HG03342 (cell line): Measurements from ENCODE around the gene GATAD2B.
A peak's percentile ranks its signal among the peaks of the same experiment; 100 is the strongest.

ENCODE experiments used
- ATAC-seq: cut with Tn5 transposase; IDR thresholded peaks from one replicate; pipeline ENCODE4 v1.9.1; 2021; ENCODE audit warnings: mild to moderate bottlenecking, moderate library complexity; ENCODE audit not compliant: unreplicated experiment

Gene GATAD2B

DNA sequence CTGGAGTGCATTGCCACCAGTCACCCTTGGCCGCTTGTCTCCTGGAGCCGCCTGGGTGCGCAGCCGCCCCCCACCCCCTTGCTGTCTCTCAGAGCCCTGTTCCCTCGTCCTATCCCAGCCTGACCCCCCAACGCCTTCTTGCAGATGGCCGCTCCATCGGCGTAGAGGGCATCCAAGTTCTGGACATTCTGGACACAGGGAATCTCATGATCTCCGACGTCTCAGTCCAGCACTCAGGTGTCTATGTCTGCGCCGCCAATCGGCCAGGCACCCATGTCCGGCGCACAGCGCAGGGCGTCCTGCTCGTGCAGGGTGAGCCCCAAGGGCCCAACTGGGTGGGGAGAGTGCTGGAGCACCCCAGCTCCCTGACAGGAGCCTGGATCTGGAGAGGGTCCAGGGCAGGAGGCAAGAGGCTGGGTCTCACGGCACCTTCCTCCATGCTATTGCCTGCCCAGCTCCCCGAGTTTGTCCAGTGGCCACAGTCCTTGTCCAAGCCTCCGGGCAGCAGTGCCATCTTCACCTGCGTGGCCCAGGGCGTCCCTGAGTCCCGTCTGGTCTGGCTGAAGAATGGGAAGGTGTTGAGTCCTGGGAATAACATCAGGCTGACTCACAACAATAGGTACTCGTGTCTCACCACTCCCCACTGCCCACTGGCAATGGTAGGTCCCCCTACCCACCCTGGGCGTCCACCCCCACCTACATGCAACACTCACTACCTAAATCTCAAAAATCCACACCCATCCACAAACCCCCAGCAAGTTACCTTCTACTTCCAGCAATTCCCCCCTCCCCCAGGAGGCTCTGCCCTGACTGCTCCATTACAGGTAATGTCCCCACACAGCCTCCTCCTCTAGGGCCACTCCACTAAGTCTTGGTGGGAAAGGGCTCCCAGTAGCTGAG is 123.0 kb downstream of the GATAD2B start:
- no peak for ATAC-seq

DNA sequence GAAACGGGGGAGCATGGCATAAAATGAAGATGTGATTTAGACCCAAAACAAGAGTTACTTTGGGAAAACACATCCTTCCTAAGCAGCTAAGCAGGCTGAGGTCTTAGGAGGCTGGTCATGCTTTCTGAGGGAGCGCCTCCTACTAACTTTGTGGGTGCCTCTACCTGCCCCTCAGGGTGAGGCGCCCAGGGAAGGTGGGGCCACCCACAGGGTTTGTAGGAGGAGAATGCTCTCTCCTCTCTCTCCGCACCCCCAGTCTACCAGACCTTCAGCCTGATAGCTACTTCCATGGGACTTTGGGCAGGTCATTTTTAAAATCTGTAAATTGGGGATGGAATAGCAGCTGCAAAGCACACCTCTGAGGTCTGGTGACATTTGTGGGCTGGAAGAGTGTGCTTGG is 123.8 kb downstream of the GATAD2B start:
- ATAC-seq = no peak

DNA sequence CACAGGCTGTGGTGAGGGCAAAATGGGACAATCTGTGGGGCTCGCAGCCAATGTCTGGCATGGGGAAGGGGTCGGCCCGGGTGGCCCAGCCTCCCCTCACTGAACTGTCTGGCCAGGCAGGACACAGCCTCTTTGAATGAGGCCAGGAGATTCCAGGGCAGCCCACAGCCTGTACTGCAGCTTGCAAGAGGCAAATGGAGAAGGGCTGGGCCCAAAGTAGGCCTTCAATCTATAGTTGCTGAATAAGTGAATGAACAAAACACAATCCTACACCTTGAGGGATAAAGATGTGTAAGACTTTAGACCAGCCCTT is 124.3 kb downstream of the GATAD2B start:
- no peak for ATAC-seq

DNA sequence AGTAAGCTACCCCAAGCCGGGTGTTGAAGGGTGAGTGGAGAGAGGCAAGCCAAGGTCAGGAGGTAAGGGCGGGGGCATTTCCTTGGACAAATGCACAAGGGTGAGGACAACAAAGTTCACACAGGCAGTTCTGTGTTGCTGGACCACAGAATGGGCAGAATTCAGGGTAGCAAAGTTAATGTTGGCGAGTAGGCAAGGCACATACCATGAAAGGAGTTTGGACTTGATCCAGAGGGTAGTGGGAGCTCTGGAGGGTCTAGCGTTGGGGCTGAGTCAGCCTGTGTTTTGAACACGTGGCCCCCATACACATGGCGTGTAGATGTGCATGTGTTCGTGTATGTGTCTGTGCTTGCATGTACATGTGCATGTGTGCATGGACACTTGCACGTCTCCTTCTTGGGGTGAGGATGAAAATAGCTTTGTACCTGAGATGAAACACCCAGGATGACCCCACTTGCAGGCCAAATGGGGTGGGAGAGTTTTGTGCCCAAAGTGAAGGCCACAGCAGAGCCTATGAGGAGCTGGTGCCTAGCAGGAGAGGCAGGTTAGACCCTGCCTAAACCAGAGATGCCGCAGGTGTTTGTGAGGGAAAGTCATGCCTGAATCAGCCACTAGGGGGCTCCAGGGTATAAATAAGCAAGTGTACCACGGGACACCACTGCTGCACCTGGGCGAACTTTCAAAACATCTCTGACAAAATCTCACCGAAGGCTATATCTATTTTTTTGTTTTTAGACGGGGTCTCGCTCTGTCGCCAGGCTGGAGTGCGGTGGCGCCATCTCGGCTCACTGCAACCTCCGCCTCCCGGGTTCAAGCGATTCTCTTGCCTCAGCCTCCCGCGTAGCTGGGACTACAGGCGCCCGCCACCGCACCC is 125.7 kb downstream of the GATAD2B start:
- ATAC-seq = peak; percentile 54

DNA sequence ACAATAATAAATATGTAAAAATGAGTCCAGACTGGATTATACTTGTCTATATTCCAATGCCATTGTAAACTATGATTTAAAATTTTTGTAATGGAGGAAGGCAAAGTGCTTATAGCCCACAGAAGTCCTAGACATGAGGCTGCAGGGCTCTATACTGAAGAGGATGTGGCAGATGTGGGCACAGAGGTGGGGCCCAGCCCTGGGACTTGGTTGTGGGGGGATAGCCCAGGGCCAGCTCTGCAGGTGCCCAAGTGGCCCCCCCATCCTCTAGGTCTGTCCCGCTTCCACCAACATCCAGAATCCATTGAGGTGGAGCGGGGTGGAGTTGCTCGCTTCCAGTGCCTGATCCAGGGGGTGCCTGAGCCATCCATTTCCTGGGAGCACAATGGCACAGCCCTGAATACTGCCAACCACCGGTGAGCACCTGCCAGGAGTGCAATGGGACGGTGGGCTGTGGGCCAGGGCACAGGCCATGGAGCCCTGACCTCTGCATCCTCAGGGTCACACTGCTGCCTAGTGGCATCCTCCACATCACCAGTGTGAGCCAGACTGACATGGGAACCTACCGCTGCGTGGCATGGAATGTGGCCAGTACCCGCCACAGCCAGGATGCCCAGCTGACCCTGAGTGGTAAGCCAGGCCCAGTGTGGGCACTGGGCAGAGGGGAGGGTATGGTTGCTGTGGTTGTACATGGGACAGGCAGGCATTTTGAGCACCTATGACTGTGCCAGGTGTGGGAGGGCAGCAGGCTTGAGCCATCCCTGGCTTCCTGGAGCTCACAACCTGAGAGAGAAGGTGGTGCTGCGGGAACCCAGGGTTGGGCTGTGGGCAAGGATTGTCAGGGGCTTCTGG is 126.6 kb downstream of the GATAD2B start:
- ATAC-seq = no peak

DNA sequence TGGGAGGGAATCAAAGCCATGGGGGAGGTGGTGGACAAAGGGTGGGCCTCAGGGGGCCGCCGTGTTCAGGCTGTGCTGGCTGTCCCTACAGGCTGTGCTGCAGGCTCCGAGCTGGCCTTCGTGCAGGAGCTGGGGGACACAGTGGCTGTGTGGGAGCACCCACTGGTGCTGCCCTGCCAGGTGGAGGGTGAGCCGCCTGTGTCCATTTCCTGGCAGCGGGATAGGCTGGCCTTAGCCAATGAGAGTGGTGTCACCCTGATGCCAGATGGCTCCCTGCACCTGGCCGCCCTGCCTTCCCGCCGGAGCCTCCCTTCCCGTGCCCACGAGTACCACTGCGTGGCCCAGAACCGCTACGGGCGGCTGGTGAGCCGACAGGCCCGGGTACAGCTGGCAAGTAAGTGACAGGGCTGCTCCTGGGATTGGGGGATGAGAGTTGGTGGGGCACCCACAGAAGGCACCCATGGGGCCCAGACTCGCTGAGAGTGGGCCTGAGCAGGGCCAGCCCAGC is 127.4 kb downstream of the GATAD2B start:
- ATAC-seq = no peak

DNA sequence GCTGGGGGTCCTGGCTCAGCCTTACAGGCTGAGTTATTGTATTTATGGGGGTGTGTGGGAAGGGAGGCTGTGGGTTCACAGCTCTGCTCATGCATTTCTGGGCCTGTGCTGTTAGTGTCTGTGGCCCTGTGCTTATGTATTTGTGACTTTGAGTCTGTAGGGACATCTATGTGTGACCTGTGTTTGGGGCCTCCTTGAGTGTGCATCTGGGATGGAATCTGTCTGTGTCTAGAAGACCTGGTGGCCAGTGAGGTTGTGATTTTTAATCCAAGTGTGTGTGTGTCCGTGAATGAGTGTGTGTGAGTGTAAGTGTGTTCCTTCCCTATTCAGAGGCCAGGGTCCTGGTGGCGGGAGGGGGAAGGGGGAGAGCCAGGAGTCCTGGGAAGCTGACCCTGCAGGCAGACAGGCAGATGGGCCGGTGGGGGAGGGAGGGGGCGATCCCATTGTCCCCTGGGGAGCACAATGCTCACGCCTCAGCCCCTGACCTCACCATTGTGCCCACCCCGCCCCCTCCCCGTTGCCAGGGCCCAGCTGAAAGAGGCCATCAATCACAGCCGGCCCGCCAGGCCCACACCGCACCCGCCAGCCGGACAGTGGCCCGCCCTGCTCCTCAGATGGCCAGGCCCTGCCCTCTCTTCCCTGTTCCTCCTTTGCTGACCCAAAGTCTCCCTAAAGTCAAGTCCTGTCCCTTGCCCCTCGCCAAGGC is 128.0 kb downstream of the GATAD2B start:
- no peak for ATAC-seq

DNA sequence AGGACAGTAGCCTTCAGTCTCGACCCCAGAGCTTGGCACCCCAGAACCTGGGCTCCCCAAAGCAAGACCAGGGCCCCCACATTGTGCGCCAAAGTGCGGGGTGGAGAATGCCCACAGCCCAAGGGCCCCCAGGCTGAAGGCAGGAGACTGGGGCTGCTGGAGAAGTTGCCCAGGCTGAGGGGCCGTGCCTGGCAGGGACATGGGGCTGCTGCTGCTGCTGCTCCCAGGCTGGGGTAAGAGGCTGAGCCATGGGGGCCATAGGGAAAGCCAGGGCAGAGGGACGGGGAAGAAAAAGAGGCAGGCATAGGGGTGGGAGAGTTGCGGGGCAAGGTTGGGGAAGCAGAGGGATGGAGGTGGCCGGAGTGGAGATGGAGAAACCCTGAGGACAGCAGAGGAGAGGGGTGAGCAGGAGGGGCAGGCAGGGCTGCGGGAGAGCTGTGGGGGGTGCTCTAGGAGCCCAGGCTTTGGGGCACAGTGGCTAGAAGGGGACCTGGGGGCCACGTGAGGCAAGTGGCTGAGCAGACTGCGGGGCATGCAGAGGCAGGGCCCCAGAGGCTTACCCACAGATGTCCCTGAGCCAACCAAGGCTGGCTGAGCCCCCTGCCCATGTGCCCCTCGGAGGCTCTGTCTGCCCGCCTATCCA is 128.7 kb downstream of the GATAD2B start:
- ATAC-seq = no peak

DNA sequence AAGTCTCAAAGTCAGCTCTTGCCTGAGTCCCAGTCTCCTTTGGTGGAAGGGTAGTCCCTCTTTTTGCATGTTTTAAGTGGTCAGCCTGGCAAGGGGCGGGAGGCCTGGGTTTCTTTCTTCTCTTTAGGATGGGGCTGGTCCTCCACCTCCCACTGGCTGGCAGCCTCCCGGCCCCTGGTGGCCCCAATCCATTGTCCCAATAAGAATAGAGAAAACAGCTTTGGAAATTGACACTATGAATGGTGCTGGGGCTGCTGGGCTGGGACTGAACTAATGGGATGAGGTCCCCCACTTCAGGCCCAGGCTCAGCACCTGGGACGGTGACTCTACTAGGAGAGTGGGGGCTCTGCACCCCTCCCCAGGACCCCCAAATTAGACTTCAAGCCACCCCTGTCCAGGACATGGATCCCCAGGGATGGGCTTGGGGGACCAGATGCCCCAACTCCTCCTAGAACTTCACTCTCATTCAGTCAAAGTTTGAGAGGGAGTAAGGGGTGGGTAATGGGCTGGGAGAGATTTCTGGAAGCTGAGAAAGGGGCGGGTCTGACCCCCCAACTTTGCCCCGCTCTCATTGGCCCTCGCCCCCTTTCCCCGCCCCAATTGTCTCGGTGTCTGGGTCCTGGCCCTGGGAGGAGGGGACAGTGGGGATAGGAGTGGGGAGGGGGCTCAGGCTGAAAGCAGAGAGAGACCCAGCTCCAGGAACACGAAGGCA is 129.4 kb downstream of the GATAD2B start:
- no peak for ATAC-seq

DNA sequence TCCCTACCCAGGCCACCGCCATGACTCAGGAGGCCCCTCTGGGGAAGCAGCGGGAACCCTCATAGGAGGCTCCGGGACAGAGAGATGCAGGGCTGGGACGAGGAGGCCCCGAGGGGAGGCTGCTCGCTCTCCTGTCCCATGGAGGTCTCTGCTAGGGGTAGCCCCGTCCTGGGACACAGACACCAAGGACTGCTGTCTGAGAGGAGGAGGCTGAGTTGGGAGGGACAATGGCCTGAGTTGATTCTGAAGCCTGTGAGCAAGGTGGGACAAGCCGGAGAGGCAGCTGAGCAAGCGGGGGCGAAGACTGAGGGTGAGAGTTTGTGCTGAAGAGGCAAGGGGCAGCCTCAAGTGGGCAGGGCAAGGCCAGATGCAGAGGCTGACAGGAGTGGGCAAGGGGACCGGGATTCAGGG is 130.1 kb downstream of the GATAD2B start:
- ATAC-seq = no peak

DNA sequence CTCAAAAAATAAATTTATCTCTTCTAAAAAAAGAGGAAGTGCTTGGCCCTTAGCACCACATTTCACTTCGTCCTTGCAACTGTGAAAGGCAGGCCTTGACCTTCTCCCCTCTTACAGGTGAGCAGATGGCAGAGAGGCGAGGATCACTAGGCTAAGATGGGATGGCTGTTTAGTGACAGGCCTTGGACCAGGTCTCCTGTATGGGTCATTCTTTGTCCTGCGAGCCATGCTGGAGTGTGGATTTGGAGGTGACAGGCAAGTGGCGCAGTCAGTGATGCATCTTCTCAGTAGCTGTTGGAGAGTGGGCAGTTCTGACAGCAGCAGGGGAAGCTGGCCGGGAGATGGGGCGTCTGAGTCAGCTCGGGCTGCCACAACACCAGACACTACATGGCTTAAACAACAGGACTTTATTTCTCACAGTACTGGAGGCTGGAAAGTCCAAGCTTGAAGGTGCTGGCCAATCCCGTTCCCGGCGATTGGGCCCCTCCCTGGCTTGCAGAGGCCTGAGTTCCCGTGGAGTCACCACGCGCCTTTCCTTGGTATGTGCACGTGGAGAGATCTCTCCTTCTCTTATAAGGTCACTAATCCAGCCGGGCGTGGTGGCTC is 131.0 kb downstream of the GATAD2B start:
- peak; percentile 12 for ATAC-seq

DNA sequence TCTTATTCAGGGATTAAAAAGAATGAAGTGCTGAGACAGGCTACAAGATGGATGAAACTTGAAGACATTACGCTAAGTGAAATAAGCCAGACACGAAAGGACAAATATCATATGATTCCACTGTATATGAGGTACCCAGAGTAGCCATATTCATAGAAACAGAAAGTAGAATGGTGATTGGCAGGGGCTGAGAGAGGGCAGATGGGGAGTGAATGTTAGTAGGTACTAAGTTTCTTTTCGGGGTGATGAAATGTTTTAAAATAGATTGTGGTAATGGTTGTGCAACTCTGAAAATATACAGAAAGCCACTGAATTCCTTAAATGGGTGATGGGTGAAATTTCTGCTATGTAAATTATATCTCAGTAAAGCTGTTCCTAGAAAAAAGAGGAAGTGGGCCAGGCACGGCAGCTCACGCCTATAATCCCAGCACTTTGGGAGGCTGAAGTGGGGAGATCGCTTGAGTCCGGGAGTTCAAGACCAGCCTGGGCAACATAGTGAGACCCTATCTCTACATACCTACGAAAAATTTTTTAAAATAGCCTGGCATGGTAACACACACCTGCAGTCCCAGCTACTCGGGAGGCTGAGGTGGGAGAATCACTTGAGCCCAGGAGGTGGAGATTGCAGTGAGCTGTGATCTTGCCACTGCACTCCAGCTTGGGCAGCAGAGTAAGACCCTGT is 131.7 kb downstream of the GATAD2B start:
- peak; percentile 80 for ATAC-seq

DNA sequence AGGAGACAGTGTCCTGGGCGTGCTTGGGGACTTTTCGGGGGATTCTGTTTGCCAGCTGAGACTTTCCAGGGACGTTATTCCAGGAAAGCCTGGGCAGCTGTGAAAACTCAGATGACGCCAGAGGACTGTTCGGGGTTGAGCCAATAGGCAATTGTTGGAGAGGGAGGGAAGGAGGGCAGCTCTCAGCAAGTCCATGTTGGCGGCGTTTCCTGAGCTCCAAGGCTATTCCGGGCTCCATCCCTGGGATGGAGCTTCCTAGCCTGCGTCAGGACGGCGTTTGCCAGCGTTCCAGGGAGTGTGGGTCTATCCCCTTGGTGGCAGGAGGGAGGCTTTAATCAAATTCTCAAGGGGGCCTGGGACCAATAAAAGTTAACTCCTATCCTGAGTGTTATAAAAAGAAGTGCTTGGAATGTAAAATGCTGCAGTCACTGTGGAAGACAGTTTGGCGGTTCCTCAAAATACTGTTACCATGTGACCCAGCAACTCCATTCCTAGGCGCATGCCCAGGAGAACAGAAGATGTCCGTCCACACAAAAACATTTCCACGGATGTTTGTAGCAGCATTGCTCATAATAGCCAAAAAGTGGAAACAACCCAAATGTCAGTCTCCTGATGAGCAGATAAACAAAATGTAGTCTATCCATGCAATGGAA is 132.3 kb downstream of the GATAD2B start:
- ATAC-seq = no peak

DNA sequence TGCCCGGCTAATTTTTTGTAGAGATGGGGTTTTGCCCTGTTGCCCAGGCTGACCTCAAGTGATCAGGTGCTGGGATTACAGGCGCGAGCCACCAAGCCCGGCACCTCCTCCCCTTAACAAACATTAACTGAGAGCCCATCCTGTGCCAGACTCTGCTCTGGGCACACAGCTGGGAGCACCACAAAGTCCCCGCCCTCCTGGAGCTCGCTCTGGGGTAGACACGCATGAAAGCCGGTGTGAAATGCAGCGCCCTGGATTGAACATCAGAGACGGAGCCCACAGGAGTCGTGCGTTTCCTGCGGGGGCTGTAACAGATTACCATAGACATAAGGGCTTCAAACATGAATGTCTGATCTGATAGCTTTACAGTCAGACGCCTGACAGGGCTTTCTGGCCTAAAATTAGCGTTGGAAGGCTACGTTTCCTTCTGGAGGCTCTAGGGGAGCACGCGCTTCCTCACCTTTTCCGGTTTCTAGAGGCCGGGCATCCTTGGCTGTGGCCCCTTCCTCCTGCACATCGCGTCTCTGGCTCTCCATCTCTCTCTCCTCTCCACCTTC is 133.2 kb downstream of the GATAD2B start:
- no peak for ATAC-seq

DNA sequence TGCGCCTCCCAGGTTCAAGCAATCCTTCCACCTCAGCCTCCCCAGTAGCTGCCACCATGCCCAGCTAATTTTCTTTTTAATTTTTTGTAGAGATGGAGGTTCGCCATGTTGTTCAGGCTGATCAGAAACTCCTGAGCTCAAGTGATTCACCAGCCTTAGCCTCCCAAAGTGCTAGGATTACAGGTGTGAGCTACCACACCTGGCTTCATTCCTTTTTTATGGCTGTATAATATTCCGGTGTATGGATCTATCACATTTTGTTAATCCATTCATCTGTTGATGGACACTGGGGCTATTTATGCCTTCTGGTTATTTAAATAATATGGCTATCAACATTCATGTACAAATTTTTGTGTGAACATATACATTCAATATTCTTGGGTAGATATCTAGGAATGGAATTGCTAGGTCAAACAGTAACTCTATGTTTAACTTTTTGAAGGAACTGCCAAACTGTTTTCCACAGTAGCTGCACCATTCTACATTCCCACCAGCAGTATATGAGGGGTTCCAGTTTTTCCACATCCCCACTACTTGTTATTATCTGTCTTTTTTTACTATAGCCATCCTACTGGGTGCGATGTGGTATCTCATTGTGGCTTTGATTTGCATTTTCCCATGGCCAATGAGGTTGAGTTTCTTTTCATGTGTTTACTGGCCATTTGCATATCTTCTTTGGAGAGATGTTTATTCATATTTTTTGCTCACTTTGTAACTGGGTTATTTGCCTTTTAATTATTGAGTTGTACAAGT is 136.6 kb downstream of the GATAD2B start:
- ATAC-seq = no peak
